ENCODE measurements around the gene UBN1. TPM values are rescaled to one million over a fixed set of nuclear protein-coding genes. Genes with fewer than 3 reads are reported as not detected.

UBN1 gene
- total RNA-seq, 1 donor from 2014 or later: 39.4 TPM

DNA sequence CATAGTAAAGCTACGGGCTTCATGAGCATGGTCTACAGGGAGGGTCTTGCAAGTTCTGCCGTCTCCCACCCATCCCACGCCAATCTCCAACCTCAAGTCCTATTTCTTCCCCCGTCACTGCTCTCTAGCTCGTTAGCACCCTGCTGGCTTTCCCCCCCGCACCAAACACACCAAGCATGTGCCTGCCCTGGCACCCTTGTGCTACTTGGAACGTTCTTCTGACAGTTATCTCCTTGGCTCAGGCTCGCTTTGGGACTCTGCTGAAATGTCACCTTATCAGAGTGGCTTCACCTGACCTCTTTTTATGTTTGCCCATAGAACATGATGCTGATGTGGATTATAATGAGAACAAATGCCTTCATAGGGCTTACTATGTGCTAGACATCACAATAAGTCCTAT is 22.1 kb upstream of the UBN1 start:
- no peak overlapping the region for H3K27ac Mint-ChIP-seq
- no peak for TF ChIP-seq CTCF (conservative IDR thresholded peaks at IDR 0.05)
- H3K4me3 Mint-ChIP-seq: no peak overlapping the region
- no peaks in the 10 kb centered on the region for H3K4me1 Mint-ChIP-seq (ENCODE audit: unreplicated experiment)
- peaks cover 20% of the 10 kb centered on the region for H3K36me3 Mint-ChIP-seq
- DNase-seq (ENCODE audit: extremely low spot score, unreplicated experiment): no peak
- no peaks in the 10 kb centered on the region for H3K27me3 Mint-ChIP-seq
- H3K9me3 Mint-ChIP-seq: no peaks in the 10 kb centered on the region

DNA sequence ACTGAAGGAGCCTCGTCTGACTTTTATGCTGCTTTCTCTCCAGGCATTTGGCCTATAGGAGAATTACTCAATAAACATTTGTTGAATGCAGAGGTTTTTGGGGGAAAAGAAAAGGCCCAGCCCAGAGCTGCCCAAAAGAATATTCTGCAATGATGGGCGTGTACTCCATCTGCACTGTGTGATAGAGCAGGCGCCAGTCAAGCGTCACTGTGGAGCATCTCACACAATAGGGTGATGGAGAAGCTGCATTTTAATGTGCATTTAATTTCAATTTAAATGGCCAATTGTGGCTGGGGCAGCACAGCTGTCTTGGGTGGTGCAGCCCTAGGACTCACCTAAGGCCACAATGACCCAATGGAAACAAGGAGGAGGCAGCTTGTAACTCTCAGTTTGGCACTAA is 20.8 kb upstream of the UBN1 start:
- Mint-ChIP-seq H3K27ac (no peak overlapping the region), H3K36me3 (peaks cover 29% of the 10 kb centered on the region), H3K9me3 (no peaks in the 10 kb centered on the region), H3K4me1 (ENCODE audit: unreplicated experiment) (no peaks in the 10 kb centered on the region), H3K4me3 (no peak overlapping the region), H3K27me3 (no peaks in the 10 kb centered on the region)
- TF ChIP-seq CTCF (conservative IDR thresholded peaks at IDR 0.05): no peak
- no peak for DNase-seq (ENCODE audit: extremely low spot score, unreplicated experiment)

DNA sequence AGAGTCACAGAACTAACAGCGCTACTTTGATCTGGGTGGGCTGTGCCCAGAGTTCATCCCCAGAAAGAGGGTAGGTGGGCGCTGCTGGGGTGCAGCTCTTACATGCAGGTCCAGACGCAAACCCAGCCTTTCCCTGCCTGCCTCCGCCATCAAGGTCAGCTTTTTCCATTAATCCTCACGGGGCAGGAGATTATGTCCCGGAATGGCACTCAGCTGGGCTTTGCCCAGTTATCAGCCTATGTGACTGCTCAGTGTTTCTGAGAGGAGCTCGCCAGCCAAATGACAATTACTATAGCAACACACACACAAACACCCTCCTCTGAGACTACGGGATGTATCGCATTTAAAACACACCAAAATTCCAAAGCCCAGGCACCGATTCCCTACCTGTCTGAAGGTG is 20.3 kb upstream of the UBN1 start:
- Mint-ChIP-seq H3K4me1 (ENCODE audit: unreplicated experiment) (no peaks in the 10 kb centered on the region), H3K9me3 (no peaks in the 10 kb centered on the region), H3K4me3 (no peak overlapping the region), H3K27me3 (no peaks in the 10 kb centered on the region), H3K36me3 (peaks cover 29% of the 10 kb centered on the region), H3K27ac (no peak overlapping the region)
- DNase-seq (ENCODE audit: extremely low spot score, unreplicated experiment): no peak
- TF ChIP-seq CTCF (conservative IDR thresholded peaks at IDR 0.05): no peak

GRCh38 chr16:4828567-4829321 is 18.5 kb upstream of the UBN1 start:
- Mint-ChIP-seq H3K9me3 (no peaks in the 10 kb centered on the region), H3K27ac (no peak overlapping the region)

GRCh38 chr16:4830408-4830807 is 16.9 kb upstream of the UBN1 start:
- no peaks in the 10 kb centered on the region for H3K4me1 Mint-ChIP-seq (ENCODE audit: unreplicated experiment)
- peaks cover 21% of the 10 kb centered on the region for H3K36me3 Mint-ChIP-seq
- H3K4me3 Mint-ChIP-seq: no peak overlapping the region
- H3K9me3 Mint-ChIP-seq: no peaks in the 10 kb centered on the region
- no peak overlapping the region for H3K27ac Mint-ChIP-seq
- TF ChIP-seq CTCF (conservative IDR thresholded peaks at IDR 0.05): no peak
- no peak for DNase-seq (ENCODE audit: extremely low spot score, unreplicated experiment)
- no peaks in the 10 kb centered on the region for H3K27me3 Mint-ChIP-seq

More at GRCh38 chr16:4828567-4829321, 18.5 kb upstream of the UBN1 start:
- no peak for DNase-seq (ENCODE audit: extremely low spot score, unreplicated experiment)
- TF ChIP-seq CTCF (conservative IDR thresholded peaks at IDR 0.05): no peak
- Mint-ChIP-seq H3K4me1 (ENCODE audit: unreplicated experiment) (no peaks in the 10 kb centered on the region), H3K4me3 (no peak overlapping the region), H3K27me3 (no peaks in the 10 kb centered on the region), H3K36me3 (peaks cover 29% of the 10 kb centered on the region)
